ENCODE results near the gene CARS1. TPM values are rescaled to one million over a fixed set of nuclear protein-coding genes. Genes with fewer than 3 reads are reported as not detected.

The CARS1 gene
- total RNA-seq, 1 donor from 2014 or later: 67.5 TPM

GRCh38 chr11:3010521-3011275 lies 46.5 kb downstream of the CARS1 start:
- no peak for DNase-seq (ENCODE audit: low read depth, low spot score)

GRCh38 chr11:3010004-3010403 lies 47.2 kb downstream of the CARS1 start:
- no peak for DNase-seq (ENCODE audit: low read depth, low spot score)

GRCh38 chr11:3009481-3009880 lies 47.7 kb downstream of the CARS1 start:
- DNase-seq (ENCODE audit: low read depth, low spot score): no peak

- no peak for DNase-seq (ENCODE audit: low read depth, low spot score)
Measured at GRCh38 chr11:3008746-3009336, 48.4 kb downstream of the CARS1 start.

- no peak for DNase-seq (ENCODE audit: low read depth, low spot score)
Measured at GRCh38 chr11:3007404-3008010, 49.7 kb downstream of the CARS1 start.

- DNase-seq (ENCODE audit: low read depth, low spot score): no peak
Measured at GRCh38 chr11:3006505-3007260, 50.5 kb downstream of the CARS1 start.

- no peak for DNase-seq (ENCODE audit: low read depth, low spot score)
Measured at GRCh38 chr11:3004481-3004880, 52.7 kb downstream of the CARS1 start.

GRCh38 chr11:3003396-3004231 lies 53.6 kb downstream of the CARS1 start:
- no peak for DNase-seq (ENCODE audit: low read depth, low spot score)

GRCh38 chr11:3002871-3003270 lies 54.4 kb downstream of the CARS1 start:
- DNase-seq (ENCODE audit: low read depth, low spot score): no peak

GRCh38 chr11:3002351-3002861 lies 54.8 kb downstream of the CARS1 start:
- DNase-seq (ENCODE audit: low read depth, low spot score): no peak

GRCh38 chr11:3001496-3001895 lies 55.7 kb downstream of the CARS1 start:
- no peak for DNase-seq (ENCODE audit: low read depth, low spot score)

- DNase-seq (ENCODE audit: low read depth, low spot score): peak; percentile 36
Measured at GRCh38 chr11:3000032-3000961, 56.9 kb downstream of the CARS1 start.

GRCh38 chr11:2999464-2999998 lies 57.7 kb downstream of the CARS1 start:
- no peak for DNase-seq (ENCODE audit: low read depth, low spot score)

- no peak for DNase-seq (ENCODE audit: low read depth, low spot score)
Measured at GRCh38 chr11:2998073-2998850, 59.0 kb downstream of the CARS1 start.

GRCh38 chr11:2997406-2997805 lies 59.8 kb downstream of the CARS1 start:
- DNase-seq (ENCODE audit: low read depth, low spot score): no peak

- no peak for DNase-seq (ENCODE audit: low read depth, low spot score)
Measured at GRCh38 chr11:2996976-2997375, 60.2 kb downstream of the CARS1 start.

GRCh38 chr11:2995893-2996554 lies 61.2 kb downstream of the CARS1 start:
- DNase-seq (ENCODE audit: low read depth, low spot score): no peak

- no peak for DNase-seq (ENCODE audit: low read depth, low spot score)
Measured at GRCh38 chr11:2995031-2995561, 62.1 kb downstream of the CARS1 start.

All from pulmonary artery endothelial cell (primary cell).